Measurements from ENCODE around the gene RABEP1.

GRCh38 chr17:5391678-5392077 lies 109.6 kb downstream of the RABEP1 start:
- TF ChIP-seq EZH2phosphoT487 (IDR thresholded peaks at IDR 0.05; ENCODE audit: low read depth) (no peak), CTCF (IDR thresholded peaks at IDR 0.05; ENCODE audit: low read depth, low read length) (no peak)

Measured in OCI-LY3 (cell line).